ENCODE measurements around the gene QKI.
"Not testable (repeated sequence)": the region's sequence is repeated elsewhere in the genome, so short reads cannot be mapped to it uniquely, and the experiment has no call there.

Gene QKI

DNA sequence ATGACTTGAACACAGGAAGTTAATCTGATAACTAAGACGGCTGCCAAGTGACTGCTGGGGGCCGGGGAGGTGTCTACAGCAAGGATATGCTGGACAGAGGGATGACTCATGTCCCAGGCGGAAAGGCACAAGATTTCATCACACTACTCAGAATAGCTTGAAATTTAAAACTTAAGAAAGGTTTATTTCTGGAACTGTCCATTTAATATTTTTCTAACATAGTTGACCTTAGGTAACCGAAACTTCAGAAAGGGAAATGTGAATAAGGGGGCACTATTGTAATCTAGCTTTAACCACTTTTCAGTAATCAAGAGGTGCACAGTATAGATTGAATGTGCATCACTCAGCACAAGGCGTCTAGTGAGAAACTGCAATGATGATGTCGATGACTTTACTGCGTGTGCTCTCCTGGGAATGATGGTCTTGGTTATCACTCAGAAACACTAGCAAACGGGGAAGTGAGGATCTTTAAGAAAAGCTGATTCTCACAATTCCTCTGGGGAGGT is 171.5 kb downstream of the QKI start:
- DNase-seq: peak; percentile 15

GRCh38 chr6:163586888-163587287 is 172.4 kb downstream of the QKI start:
- no peak for DNase-seq

GRCh38 chr6:163588220-163588919 is 173.9 kb downstream of the QKI start:
- no peak for DNase-seq

GRCh38 chr6:163589387-163589786 is 174.9 kb downstream of the QKI start:
- no peak for DNase-seq

GRCh38 chr6:163590132-163590531 is 175.6 kb downstream of the QKI start:
- DNase-seq: not testable (repeated sequence)

DNA sequence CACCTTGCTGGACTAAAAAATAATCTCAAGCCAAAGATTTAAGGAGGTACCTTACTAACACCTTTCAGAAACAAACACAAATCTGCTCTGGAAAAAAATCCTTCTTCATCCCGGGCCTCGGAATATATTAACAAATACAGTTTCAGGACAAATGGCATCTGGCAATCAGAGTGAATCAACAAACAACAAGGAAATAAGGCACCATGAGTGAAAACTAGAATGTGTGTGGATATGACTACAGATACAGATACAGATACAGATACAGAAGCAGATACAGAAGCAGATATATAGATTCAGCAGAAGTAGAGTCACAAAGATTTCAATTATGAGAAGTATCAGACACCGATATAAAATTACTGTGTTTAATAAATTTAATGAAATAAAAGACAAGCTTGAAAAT is 178.4 kb downstream of the QKI start:
- DNase-seq: no peak

DNA sequence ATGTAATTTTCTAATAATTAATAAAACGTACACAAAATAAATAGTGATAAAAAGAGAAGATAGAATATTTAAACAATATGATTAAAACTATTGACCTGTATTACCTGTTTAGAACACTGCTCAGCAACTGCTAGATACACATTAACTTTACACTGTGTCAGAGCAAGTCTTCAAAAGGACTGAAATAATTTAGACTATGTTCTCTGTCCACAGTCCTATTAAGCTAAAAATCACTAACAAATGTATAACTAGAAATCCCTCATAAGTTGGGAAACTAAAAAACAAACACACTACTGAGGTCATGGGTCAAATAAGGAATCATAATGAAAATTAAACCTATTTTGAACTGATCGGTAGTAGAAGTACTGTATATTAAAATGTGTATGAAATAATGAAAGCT is 181.7 kb downstream of the QKI start:
- no peak for DNase-seq

GRCh38 chr6:163599136-163599535 is 184.6 kb downstream of the QKI start:
- no peak for DNase-seq

- no peak for DNase-seq
Observed at GRCh38 chr6:163599684-163600083, 185.2 kb downstream of the QKI start.

DNA sequence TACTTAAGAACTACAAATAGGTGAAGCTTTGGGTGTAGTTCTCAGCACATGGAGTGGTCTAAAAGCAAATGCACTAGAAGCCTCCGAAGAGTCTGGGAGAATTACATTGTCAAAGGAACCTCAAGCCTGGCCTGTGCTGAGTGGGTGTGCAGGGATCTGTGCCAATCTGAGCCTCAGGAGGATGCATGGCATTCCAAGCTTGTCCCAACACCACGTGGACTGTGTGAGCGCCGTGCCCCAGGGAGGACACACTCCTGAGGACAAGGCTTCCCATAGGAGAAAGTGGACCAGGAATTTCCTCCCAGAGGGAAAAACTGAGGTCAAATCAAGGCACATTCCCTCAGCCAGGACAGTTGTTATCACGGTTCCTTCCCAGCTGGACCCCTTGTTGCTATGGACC is 185.8 kb downstream of the QKI start:
- DNase-seq: no peak

- DNase-seq: no peak
Observed at GRCh38 chr6:163600781-163601180, 186.3 kb downstream of the QKI start.

- DNase-seq: no peak
Observed at GRCh38 chr6:163602851-163603250, 188.3 kb downstream of the QKI start.

DNA sequence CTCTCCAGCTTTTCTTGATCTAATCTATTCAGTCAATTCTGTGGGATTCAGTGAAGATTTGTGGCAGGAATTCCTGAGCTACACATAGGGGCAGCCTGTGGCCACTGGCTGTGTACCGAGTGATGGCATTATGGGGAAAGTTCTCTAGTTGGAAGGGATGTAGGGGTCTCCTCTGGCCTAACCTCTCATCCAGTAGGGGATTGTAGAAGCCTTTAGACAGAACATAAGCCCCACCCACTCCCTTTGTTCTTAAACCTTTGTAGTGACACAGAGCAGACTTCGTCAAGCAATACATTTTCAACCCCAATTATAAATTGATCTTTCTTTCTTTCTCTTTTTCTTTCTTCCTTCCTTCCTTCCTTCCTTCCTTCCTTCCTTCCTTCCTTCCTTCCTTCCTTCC is 188.9 kb downstream of the QKI start:
- no peak for DNase-seq

GRCh38 chr6:163605385-163606097 is 191.0 kb downstream of the QKI start:
- DNase-seq: no peak

- DNase-seq: no peak
Observed at GRCh38 chr6:163607792-163608191, 193.3 kb downstream of the QKI start.

DNA sequence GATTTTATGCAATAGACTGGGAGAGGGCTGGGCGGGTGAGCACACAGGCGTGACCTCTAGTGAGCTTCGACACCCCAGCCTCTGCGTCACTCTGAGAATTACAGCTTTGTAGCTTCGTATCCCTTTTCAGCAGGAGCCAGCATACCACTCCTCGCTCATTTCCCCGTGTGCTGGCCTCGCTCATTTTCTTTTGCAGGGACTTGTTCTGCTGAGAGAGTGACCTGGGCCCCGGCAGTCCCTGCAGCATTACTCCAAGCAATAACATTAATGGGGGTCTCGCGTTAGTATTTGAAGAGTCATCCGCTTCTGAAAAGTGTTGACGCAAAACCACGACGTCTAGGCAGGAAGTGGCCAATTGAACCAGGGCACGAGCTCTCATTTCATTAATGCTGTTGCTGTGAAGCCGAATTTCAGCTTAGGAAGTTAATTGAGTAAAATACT is 193.7 kb downstream of the QKI start:
- no peak for DNase-seq

DNA sequence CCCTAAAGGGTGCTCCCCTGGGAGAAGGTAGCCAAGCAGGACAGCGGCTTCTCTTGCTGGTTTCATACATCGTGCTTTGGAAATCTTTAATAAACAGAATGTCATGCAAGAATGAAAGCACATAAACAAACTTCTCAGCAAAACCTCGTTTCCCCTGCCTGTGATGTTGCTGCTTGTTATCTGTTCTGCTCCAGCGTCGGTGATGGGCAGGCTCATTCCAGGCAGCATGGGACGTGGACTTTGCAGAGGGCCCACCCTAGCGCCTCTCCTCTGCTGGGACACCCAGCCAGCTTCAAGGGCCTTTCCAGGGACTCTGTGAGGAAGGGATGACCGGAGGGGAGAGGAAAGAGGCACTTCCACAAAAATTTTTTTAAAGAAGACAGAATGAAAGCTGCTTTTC is 197.7 kb downstream of the QKI start:
- no peak for DNase-seq

DNA sequence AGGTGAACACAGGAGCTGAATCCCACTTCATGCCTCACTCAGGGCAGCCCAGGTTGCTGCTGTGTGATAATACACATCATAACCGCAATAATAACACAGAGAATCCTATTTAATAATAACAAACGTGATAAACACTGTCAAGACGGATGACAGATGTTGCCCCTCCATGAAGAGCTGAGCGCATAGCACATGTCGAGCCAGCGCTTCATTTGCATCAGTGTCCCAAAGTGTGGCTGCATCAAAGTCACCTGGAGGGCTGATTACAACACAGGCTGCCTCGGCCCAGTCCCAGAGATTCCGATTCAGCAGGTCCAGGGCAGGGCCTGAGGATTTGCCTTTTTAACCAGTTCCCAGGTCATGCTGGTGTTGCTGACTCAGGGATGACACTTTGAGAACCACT is 198.5 kb downstream of the QKI start:
- DNase-seq: no peak

DNA sequence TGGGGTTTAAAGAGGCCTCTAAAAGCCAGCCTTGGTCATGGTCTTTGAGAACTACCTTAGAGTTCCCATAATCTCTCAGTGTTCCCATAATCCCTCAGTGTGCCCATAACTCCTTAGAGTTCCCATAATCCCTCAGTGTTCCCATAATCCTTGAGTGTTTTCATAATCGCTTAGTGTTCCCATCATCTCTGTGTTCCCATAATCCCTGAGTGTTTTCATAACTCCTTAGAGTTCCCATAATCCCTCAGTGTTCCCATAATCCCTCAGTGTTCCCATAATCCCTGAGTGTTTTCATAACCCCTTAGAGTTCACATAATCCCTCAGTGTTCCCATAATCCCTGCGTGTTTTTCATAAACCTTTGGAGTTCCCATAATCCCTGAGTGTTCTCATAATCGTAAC is 199.2 kb downstream of the QKI start:
- no peak for DNase-seq

- DNase-seq: no peak
Observed at GRCh38 chr6:163616452-163616851, 201.9 kb downstream of the QKI start.

DNA sequence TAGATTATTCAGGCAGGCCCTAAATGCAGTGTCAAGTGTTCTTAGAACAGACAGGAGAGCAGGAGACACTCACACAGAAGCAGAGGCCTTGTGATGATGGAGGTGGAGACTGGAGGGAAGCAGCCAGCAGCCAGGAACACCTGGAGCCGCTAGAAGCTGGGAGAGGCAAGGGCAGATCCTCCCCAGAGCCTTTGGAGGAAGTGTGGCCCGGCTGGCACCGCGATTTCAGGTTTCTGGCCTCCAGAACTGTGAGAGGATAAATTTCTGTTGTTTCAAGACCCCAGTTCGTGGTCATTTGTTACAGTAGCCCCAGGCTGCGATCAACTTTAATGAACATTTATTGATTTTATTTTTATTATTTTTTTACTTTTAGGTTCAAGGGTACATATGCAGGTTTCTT is 203.0 kb downstream of the QKI start:
- DNase-seq: no peak

- DNase-seq: no peak
Observed at GRCh38 chr6:163620101-163620500, 205.6 kb downstream of the QKI start.

DNA sequence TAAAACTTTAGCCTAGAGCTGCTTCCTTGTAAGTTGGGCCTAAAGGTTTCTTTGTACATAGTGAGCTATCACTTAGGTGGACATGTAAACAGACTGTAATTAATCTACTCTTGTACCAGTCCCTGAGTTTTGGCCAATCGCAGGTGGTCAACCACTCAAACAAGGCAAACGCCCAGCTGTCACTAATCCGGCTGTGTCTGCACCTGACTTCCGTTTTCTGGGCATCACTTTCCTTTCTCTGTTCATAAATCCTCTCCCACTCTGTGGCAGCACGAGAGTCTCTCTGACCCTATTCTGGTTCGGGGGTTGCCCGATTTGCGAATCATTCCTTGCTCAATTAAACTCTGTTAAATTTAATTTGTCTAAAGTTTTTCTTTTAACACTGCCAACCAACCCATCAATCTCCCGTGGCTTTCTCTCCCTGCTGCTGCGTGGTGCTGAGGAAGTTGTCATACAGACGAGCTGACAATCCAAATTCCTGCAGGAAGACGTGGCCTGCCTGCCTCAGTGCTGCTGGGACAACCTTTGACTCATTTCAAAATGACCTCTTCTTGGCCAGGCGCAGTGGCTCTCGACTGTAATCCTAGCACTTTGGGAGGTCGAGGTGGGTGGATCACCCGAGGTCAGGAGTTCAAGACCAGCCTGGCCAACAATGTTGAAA is 206.3 kb downstream of the QKI start:
- DNase-seq: no peak

DNA sequence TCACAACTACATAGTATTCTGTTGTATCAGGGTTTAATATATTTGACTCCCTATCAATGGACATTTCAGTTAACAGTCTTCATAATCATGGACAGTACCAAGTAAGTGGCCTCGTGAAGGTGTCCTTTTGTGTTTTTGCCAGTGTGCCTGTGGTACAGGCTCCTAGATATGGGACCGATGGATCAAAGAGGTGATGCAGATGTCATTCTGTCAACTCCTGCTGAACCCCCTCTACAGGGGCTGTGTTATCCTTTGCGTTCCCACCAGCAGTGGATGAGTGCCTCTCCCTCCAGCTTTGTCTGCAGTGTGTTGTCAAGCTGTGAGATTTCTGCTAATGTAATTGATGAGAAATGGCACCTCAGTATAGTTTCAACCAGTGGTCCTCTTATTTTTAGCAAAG is 210.7 kb downstream of the QKI start:
- DNase-seq: no peak
